Mesothelial cell of epicardium (in vitro differentiated cells): ENCODE data around the gene BTG3. TPM values are rescaled to one million over a fixed set of nuclear protein-coding genes. Genes with fewer than 3 reads are reported as not detected.
A peak's percentile ranks its signal among the peaks of the same experiment; 100 is the strongest.

Experiments used
- DNase-seq, 2 experiments: peaks; one replicate each; pipeline ENCODE4 v3.0.0; 2021; ENCODE audit warnings: low spot score in 2 of 2; ENCODE audit not compliant: unreplicated experiment in 2 of 2
- H3K27ac Mint-ChIP-seq: 2 replicates; pipeline ENCODE4 v1.8.0; 2021; ENCODE audit warnings: mixed read lengths
- H3K27me3 Mint-ChIP-seq: 2 replicates; pipeline ENCODE4 v1.8.0; 2021; ENCODE audit warnings: low read depth, mixed read lengths
- H3K36me3 Mint-ChIP-seq: 2 replicates; pipeline ENCODE4 v1.8.0; 2021; ENCODE audit warnings: mixed read lengths
- H3K4me1 Mint-ChIP-seq: 2 replicates; pipeline ENCODE4 v1.8.0; 2021; ENCODE audit warnings: mixed read lengths
- H3K4me3 Mint-ChIP-seq: 2 replicates; pipeline ENCODE4 v1.8.0; 2021; ENCODE audit warnings: mild to moderate bottlenecking, moderate library complexity, mixed read lengths
- H3K9me3 Mint-ChIP-seq: 2 replicates; pipeline ENCODE4 v1.8.0; 2021; ENCODE audit warnings: mixed read lengths
- CTCF ChIP-seq: fragments of 200-600 bp; sonication (generic); IDR thresholded peaks from one replicate; pipeline ENCODE4 v1.5.0; 2021; ENCODE audit warnings: antibody characterized with exemption; ENCODE audit not compliant: unreplicated experiment
- total RNA-seq: library from RNA; stranded (reverse); gene quantifications from 3 replicates; pipeline ENCODE4 v1.2.1, GENCODE V29; 2021

Gene BTG3
- 38.5 to 41.1 TPM (median 38.5 TPM) in 3 replicates for total RNA-seq

- peaks cover 33% of the 10 kb centered on the region for H3K4me1 Mint-ChIP-seq
- H3K27ac Mint-ChIP-seq: peak within 1 kb of the TSS; percentile 100
- peaks cover 11% of the 10 kb centered on the region for H3K36me3 Mint-ChIP-seq
- DNase-seq: peak; percentile 69 to 81
- peak within 1 kb of the TSS; percentile 90 for H3K4me3 Mint-ChIP-seq
- H3K9me3 Mint-ChIP-seq: no peaks in the 10 kb centered on the region
- H3K27me3 Mint-ChIP-seq: no peaks in the 10 kb centered on the region
- no peak for TF ChIP-seq CTCF
These were observed at the start of gene BTG3 for GRCh38 chr21:17612565-17613241. Gene BTG3, minus strand, starts transcription at chr21:17612901. Its CDS starts 3,757 bp downstream, at chr21:17609144.

DNA sequence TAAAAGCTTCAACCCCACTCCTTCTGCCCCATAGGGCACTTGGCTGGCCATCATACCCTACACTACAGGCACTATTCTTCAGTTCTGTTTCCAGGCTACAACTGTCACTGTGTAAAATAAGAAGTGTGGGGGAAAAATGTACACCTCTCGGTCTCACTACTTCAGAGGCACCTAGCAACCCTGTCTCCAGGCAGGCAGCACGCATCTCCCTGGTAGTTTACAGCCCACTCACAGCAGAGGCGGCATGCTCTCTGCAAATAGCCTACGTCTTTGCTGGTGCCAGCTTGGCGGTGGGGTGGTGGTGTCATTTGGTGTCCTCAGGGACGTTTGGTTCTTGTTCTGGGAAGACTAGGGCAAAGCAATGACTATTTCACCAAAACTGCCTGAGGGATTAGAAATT, 48.2 kb upstream of the BTG3 start:
- no peak for DNase-seq
- H3K36me3 Mint-ChIP-seq: no peaks in the 10 kb centered on the region
- peaks cover 4% of the 10 kb centered on the region for H3K4me1 Mint-ChIP-seq
- H3K27ac Mint-ChIP-seq: no peak overlapping the region
- no peak overlapping the region for H3K4me3 Mint-ChIP-seq
- H3K27me3 Mint-ChIP-seq: no peaks in the 10 kb centered on the region
- H3K9me3 Mint-ChIP-seq: no peaks in the 10 kb centered on the region
- TF ChIP-seq CTCF: no peak

- no peak overlapping the region for H3K27ac Mint-ChIP-seq
- no peak for DNase-seq
- H3K4me1 Mint-ChIP-seq: peaks cover under 1% of the 10 kb centered on the region
- H3K4me3 Mint-ChIP-seq: no peak overlapping the region
- H3K9me3 Mint-ChIP-seq: peaks cover 2% of the 10 kb centered on the region
- no peak for TF ChIP-seq CTCF
- H3K36me3 Mint-ChIP-seq: no peaks in the 10 kb centered on the region
- H3K27me3 Mint-ChIP-seq: no peaks in the 10 kb centered on the region
These were observed 47.8 kb upstream of the BTG3 start for GRCh38 chr21:17660452-17660851.

GRCh38 chr21:17658931-17659330, 46.2 kb upstream of the BTG3 start:
- no peak for DNase-seq

GRCh38 chr21:17651526-17651925, 38.8 kb upstream of the BTG3 start:
- no peaks in the 10 kb centered on the region for H3K36me3 Mint-ChIP-seq
- peaks cover 3% of the 10 kb centered on the region for H3K4me1 Mint-ChIP-seq
- DNase-seq: no peak
- H3K4me3 Mint-ChIP-seq: no peak overlapping the region
- peaks cover 13% of the 10 kb centered on the region for H3K9me3 Mint-ChIP-seq
- TF ChIP-seq CTCF: no peak
- H3K27ac Mint-ChIP-seq: no peak overlapping the region
- H3K27me3 Mint-ChIP-seq: no peaks in the 10 kb centered on the region

More at GRCh38 chr21:17658931-17659330, 46.2 kb upstream of the BTG3 start:
- Mint-ChIP-seq H3K36me3 (no peaks in the 10 kb centered on the region), H3K9me3 (peaks cover 4% of the 10 kb centered on the region), H3K4me3 (no peak overlapping the region), H3K4me1 (no peaks in the 10 kb centered on the region), H3K27ac (no peak overlapping the region), H3K27me3 (no peaks in the 10 kb centered on the region)
- no peak for TF ChIP-seq CTCF
